Progenitor cell of endocrine pancreas (in vitro differentiated cells): ENCODE results near the gene OSBP2. TPM values are rescaled to one million over a fixed set of nuclear protein-coding genes. Genes with fewer than 3 reads are reported as not detected.

Experiments
- DNase-seq: peaks from one replicate; pipeline ENCODE4 v3.0.0; 2021; ENCODE audit warnings: low spot score; ENCODE audit not compliant: unreplicated experiment
- H3K27ac Mint-ChIP-seq: 2 replicates; pipeline ENCODE4 v1.8.0; 2021; ENCODE audit warnings: mild to moderate bottlenecking, moderate library complexity, mixed read lengths
- H3K27me3 Mint-ChIP-seq: 2 replicates; pipeline ENCODE4 v1.8.0; 2021; ENCODE audit warnings: mixed read lengths
- H3K36me3 Mint-ChIP-seq: 2 replicates; pipeline ENCODE4 v1.8.0; 2022; ENCODE audit warnings: mixed read lengths; ENCODE audit not compliant: insufficient read depth
- H3K4me1 Mint-ChIP-seq: 2 replicates; pipeline ENCODE4 v1.8.0; 2021; ENCODE audit warnings: low read depth, mixed read lengths
- H3K4me3 Mint-ChIP-seq: 2 replicates; pipeline ENCODE4 v1.8.0; 2021; ENCODE audit warnings: low read depth, mild to moderate bottlenecking, moderate library complexity, mixed read lengths
- H3K9me3 Mint-ChIP-seq: 2 replicates; pipeline ENCODE4 v1.8.0; 2021; ENCODE audit warnings: low read depth, mixed read lengths
- total RNA-seq: library from RNA; stranded (reverse); gene quantifications from 2 replicates; pipeline ENCODE4 v1.2.1, GENCODE V29; 2021
- TF ChIP-seq, protein P1 (sequence below): fragments of 200-600 bp; sonication (generic); IDR thresholded peaks from one replicate; pipeline ENCODE4 v1.5.0; 2021; ENCODE audit warnings: antibody characterized with exemption, mild to moderate bottlenecking; ENCODE audit not compliant: unreplicated experiment

OSBP2 gene
- total RNA-seq, 1 donor from 2014 or later = 8.3 TPM

DNA sequence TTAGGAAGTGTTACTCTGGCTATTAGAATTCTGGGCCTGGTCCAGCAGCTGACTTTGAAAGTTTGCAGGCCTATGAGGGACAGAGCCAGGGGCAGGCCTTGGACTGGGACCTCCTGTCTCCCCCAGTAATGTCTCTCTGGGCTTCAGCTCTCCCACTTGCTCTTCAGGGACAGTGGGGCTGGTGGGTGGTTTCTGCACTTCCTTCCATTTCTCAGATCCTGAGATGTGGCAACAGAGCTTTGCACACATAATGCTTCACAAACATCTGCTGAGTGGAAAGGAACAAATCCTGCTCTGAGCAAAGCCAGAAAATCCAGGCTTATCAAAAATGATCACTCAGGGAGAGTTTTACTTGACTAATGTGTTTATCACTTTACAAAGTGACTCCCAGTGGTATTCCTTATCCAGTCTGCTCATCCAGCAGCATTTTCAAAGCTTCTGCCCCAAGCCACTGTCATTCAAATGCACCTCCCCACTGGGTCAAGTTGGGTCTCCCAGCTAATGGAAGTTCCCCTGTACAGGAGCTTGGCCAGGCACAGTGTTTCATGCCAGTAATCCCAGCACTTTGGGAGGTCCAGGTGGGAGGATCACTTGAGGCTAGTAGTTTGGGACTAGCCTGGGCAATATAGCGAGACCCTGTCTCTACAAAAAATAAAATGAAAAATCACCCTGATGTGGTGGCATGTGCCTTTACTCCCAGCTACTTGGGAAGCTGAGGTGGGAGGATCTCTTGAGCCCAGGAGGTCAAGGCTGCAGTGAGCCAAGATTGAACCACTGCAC lies 13.5 kb upstream of the OSBP2 start:
- no peak overlapping the region for H3K4me3 Mint-ChIP-seq
- H3K4me1 Mint-ChIP-seq = peaks cover 28% of the 10 kb centered on the region
- no peak overlapping the region for H3K27ac Mint-ChIP-seq
- H3K36me3 Mint-ChIP-seq = no peaks in the 10 kb centered on the region
- TF ChIP-seq, protein P1, sequence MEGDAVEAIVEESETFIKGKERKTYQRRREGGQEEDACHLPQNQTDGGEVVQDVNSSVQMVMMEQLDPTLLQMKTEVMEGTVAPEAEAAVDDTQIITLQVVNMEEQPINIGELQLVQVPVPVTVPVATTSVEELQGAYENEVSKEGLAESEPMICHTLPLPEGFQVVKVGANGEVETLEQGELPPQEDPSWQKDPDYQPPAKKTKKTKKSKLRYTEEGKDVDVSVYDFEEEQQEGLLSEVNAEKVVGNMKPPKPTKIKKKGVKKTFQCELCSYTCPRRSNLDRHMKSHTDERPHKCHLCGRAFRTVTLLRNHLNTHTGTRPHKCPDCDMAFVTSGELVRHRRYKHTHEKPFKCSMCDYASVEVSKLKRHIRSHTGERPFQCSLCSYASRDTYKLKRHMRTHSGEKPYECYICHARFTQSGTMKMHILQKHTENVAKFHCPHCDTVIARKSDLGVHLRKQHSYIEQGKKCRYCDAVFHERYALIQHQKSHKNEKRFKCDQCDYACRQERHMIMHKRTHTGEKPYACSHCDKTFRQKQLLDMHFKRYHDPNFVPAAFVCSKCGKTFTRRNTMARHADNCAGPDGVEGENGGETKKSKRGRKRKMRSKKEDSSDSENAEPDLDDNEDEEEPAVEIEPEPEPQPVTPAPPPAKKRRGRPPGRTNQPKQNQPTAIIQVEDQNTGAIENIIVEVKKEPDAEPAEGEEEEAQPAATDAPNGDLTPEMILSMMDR = no peak
- DNase-seq = no peak
- no peaks in the 10 kb centered on the region for H3K9me3 Mint-ChIP-seq
- H3K27me3 Mint-ChIP-seq = peaks cover 7% of the 10 kb centered on the region

DNA sequence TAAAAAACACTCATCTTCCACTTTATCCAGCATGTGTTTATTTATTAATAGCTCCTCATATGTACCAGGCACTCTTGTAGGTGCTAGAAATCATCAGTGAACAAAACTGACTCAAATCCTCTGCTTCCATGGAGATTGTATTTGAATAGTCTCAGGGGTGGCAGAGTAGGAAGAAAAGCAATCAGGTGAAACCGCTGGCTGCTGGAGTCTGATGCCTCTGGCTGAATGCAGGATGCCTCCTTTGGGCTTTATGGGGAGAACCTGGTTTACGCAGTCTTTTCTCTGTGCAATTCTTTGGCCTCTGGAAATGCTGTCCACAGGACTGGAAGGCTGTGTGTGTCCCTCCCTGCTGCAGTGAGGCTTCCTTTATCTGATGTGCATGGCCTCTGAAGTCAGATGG lies 12.8 kb upstream of the OSBP2 start:
- DNase-seq = no peak
- Mint-ChIP-seq H3K36me3 (no peaks in the 10 kb centered on the region), H3K27me3 (peaks cover 2% of the 10 kb centered on the region), H3K9me3 (no peaks in the 10 kb centered on the region), H3K27ac (no peak overlapping the region), H3K4me1 (peaks cover 24% of the 10 kb centered on the region), H3K4me3 (no peak overlapping the region)
- TF ChIP-seq, protein P1 = no peak

DNA sequence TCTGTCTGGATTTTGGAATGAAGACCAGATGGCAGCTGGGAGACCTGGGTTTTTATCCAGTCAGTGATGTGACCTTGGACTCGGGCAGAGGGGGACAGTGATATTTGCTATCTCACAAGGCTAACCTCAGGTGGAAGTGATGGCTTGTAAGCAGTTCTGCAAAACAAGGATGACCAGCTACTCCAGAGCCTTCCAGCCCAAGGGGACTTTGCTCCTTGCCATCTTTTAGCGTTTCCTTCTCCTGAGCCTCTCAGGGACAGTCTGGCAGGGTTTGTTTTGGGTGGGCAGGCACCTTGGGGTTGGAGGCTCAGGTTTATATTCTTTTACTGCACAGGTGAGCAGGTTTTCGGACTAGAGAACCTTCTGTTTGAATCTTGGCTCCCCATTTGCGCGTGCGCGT lies 9.5 kb upstream of the OSBP2 start:
- H3K9me3 Mint-ChIP-seq = no peaks in the 10 kb centered on the region
- no peaks in the 10 kb centered on the region for H3K4me1 Mint-ChIP-seq
- no peaks in the 10 kb centered on the region for H3K27me3 Mint-ChIP-seq
- H3K4me3 Mint-ChIP-seq = no peak overlapping the region
- TF ChIP-seq, protein P1 = no peak
- H3K36me3 Mint-ChIP-seq = no peaks in the 10 kb centered on the region
- H3K27ac Mint-ChIP-seq = peak overlapping the region; percentile 83
- DNase-seq = no peak

DNA sequence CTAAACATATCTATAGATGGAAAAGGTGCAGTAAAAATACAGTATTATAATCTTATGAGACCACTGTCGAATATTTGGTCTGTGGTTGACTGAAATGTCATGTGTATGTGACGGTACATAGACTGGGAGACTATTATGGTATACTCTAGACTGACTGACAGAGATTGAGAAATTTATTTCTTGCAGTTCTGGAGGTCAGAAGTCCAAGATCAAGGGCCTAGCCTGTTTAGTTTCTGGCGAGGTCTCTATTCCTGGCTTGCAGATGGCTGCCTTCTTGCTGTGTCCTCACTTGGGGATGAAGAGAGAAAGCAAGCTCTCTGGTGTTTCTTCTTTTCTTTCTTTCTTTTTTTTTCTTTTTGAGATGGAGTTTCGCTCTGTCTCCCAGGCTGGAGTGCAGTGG lies 7.3 kb upstream of the OSBP2 start:
- TF ChIP-seq, protein P1 = no peak
- DNase-seq = no peak
- no peaks in the 10 kb centered on the region for H3K27me3 Mint-ChIP-seq
- H3K4me1 Mint-ChIP-seq = no peaks in the 10 kb centered on the region
- no peaks in the 10 kb centered on the region for H3K9me3 Mint-ChIP-seq
- H3K27ac Mint-ChIP-seq = peak overlapping the region; percentile 4
- H3K36me3 Mint-ChIP-seq = no peaks in the 10 kb centered on the region
- H3K4me3 Mint-ChIP-seq = no peak overlapping the region

DNA sequence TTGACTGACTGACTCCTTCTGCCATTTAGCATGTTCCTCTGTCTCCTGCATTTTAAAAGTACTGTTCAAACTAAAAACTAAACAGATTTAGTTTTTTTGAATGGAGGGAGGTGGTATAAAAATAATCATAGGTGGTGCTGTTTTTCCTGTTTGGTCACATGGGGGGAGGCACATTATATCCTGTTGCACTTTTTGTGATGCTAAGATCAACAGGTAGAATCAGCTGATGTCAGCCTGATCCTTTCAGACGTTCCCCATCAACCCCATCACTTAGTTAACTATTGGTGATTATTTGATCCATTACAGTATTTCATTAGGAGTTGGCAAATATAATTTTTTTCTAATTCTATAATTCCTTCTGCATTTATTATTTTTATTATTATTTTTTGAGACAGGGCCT lies 5.1 kb upstream of the OSBP2 start:
- TF ChIP-seq, protein P1 = no peak
- Mint-ChIP-seq H3K27ac (no peak overlapping the region), H3K4me1 (peaks cover 2% of the 10 kb centered on the region), H3K36me3 (no peaks in the 10 kb centered on the region), H3K4me3 (no peak overlapping the region), H3K27me3 (no peaks in the 10 kb centered on the region), H3K9me3 (no peaks in the 10 kb centered on the region)
- no peak for DNase-seq
